GM21526 (cell line): ENCODE measurements around the gene ATP6AP1.

ENCODE experiments used
- ATAC-seq: cut with Tn5 transposase; IDR thresholded peaks from one replicate; pipeline ENCODE4 v1.9.1; 2021; ENCODE audit warnings: moderate library complexity; ENCODE audit not compliant: unreplicated experiment, low FRiP score

Gene ATP6AP1

DNA sequence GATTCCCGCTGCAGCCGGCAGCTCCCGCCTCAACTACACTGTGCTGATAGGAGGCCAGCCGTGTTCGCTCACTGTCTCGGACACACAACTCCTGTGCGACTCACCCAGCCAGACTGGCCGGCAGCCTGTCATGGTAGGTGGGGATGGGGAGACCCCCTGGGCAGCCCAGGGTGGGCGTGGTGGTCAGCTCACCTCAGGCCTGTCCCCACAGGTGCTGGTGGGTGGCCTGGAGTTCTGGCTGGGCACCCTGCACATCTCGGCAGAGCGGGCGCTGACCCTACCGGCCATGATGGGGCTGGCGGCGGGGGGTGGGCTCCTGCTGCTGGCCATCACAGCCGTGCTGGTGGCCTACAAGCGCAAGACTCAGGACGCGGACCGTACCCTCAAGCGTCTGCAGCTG lies 39.1 kb downstream of the ATP6AP1 start:
- ATAC-seq, result no peak

DNA sequence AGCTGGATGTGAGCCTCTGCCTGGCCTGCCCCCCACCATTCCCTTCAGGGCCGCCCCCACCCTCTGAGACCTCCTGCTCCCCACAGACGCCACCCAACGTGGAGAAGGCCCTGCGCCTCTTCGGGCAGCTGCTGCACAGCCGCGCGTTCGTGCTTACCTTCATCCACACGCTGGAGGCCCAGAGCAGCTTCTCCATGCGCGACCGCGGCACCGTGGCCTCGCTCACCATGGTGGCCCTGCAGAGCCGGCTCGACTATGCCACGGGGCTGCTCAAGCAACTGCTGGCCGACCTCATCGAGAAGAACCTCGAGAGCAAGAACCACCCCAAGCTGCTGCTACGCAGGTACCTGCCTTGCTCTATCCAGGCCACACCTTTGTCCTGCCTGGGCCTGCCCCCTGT lies 39.7 kb downstream of the ATP6AP1 start:
- ATAC-seq, result no peak

DNA sequence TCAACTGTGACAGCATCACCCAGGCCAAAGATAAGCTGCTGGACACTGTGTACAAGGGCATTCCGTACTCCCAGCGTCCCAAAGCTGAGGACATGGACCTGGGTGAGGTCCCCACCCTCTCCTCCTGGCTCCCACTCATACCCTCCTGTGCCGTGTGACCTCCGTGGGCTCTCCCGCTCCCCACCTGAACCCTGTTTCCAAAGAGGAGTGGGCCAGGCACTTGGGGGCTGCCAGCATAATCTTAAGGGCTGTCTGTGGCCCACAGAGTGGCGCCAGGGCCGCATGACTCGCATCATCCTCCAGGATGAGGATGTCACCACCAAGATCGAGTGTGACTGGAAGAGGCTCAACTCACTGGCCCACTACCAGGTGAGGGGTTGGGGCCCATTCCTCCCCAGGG lies 40.6 kb downstream of the ATP6AP1 start:
- no peak for ATAC-seq

DNA sequence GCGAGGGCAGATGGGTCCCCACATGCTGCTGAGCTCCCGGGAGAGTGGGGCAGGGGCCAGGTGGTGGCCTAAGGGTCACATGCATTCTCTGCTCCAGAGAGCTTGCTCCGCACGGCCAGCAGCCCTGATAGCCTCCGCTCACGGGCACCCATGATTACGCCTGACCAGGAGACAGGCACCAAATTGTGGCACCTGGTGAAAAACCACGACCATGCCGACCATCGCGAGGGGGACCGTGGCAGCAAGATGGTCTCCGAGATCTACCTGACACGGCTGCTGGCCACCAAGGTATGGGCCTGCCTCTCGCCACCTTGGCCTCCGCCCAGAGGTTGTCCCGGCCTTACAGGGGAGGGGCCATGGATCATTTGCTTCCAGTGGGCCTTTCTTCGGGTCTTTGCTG lies 41.4 kb downstream of the ATP6AP1 start:
- no peak for ATAC-seq

DNA sequence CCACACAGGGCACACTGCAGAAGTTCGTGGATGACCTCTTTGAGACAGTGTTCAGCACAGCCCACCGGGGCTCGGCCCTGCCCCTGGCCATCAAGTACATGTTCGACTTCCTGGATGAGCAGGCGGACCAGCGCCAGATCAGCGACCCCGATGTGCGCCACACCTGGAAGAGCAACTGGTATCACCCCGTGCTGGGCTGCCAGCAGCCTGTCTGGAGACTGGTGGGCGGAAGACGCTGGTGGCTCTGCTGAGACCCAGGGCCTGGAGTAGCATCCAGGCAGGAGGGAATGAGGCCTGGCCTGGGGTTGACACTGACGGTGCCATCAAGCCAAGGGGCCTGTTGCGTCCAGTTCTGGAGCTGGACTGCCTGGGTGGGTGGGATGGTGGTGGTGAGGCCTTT lies 42.0 kb downstream of the ATP6AP1 start:
- no peak for ATAC-seq

DNA sequence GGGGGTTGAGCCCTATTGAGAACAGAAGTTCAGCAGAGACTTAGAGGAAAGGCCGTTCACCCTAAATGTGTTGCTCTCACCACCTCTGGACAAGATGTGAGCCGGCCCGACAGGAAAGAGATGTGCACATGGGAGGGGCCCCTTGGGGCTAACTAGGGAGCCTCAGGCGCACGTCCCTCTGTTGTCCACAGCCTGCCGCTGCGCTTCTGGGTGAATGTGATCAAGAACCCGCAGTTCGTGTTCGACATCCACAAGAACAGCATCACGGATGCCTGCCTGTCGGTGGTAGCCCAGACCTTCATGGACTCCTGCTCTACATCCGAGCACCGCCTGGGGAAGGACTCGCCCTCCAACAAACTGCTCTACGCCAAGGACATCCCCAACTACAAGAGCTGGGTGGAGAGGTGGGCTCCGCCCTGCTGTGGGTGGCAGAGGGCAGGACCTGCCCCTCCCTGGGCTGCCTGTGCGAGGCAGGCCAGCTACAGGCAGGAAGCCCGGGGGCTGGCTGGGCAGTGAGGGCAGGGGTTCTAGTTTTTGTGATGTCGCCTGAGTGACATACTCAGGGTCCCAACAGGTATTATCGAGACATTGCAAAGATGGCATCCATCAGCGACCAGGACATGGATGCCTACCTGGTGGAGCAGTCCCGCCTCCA lies 42.6 kb downstream of the ATP6AP1 start:
- no peak for ATAC-seq

DNA sequence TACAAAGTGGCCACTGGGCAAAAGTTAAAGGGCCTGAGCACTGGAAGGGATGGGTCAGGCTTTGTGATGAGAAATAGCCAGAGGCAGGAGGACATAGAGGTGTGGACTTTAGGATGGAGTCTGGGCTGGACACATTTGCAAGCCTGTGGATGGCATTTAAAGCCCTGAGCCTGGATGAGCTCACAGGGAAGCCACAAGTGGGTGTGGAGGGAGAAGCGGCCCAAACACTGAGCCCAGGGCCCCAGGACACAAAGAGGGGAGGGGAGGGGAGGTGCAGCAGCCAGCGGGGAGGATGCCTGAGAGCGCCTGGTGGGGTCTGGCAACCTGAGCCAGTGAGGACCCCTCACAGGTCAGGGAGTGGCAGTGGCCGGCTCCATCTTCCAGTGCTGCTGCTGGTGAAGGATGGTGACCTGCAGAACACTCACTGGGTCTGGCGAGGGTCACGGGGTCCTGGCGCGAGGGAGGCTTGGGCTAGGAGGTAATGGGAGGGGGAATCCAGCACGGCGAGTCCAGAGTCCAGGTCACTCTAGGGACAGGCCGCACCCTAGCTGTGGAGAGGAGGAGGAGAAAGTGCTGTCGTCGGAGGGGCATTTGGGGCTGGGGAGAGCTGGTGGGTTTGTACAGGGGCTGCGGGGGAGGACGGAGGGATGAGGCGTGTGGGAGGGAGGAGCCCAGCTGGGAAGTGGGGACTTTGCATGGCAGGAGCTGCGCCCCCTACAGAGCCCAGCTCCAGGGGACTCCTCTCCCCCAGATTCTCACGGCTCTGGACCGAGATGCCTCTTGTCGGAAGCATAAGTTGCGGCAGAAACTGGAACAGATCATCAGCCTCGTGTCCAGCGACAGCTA lies 43.6 kb downstream of the ATP6AP1 start:
- ATAC-seq, result no peak

DNA sequence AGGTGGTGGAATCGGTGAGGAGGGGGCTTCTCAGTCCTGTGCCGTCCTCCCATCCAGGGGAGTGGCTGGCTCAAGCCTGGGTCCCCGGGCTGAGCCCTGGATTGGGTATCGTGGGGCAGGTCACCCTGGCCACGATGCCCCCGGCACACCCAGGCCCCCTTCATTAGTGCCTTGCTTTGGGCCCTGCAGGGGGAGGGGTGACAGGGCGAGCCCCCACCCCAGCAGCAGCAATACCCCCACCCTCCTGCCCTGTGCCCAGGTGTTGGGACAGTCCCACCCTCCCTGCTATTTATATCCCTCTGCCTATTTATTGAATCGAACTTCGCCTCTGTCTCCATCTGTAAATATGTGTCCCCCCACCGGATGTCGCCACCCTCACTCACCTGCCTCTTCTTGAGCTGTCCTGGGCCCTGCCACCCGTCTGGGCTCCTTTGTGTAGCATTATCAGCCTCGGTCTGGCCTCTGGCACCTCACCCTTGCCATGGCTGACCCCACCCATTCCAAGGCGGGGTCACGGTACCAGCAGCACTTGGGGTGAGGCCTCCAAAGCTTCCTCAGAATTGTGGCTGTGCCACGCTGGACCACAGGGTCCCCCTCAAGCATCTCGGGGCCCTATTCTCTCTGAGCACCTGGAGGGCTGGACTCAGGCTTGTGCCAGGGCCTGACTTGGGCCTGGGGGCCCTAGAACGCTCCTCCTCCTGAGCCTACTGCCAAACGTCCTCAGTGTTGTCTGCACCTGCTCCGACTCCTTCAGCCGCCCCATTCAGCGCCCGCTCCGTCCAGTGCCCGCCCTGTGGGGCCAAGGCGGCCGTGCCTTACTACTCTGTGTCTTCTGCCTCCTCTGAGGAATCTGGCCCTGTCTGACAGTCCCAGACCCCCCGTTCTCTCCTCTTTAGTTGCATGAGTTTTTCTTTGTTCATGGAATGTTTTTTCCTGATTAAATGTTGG lies 44.5 kb downstream of the ATP6AP1 start:
- ATAC-seq, result no peak

DNA sequence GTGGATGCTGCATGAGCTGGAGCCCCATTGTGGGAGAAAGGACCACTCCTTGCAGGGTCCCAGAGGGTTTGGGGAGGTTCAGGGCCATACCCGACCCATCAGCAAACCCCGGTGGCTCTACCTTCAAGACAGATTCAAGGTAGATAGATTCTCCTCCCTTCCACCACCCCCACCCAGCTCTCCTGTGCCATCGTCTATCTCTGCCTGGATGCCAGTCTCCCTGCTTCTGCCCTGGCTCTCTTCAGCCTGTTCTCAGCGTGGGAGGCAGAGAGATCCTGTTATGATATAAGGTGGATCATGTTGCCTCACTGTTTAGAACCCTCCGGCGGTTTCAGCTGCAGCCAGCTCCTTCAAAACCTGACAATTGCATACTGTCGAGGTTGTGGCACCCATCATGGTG lies 45.2 kb downstream of the ATP6AP1 start:
- no peak for ATAC-seq

DNA sequence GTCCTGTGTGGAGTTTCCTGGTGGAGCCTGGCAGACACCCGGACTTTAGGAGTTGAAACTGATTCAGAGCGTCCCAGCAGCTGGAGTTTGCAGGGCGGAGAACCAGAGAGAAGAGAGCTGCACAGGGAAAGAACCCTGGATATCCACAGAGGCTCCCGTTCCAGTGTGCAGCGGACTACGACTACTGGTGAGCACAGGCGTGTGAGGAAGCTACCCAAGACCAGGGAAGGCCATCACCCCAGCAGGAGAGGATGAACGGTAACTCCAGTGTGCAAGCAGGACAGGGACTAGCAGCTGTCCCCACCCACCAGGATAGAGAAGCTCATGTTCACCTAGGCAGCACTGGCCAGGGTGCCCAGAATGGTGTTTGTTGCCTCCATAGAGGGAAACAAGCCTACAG lies 48.3 kb downstream of the ATP6AP1 start:
- no peak for ATAC-seq

DNA sequence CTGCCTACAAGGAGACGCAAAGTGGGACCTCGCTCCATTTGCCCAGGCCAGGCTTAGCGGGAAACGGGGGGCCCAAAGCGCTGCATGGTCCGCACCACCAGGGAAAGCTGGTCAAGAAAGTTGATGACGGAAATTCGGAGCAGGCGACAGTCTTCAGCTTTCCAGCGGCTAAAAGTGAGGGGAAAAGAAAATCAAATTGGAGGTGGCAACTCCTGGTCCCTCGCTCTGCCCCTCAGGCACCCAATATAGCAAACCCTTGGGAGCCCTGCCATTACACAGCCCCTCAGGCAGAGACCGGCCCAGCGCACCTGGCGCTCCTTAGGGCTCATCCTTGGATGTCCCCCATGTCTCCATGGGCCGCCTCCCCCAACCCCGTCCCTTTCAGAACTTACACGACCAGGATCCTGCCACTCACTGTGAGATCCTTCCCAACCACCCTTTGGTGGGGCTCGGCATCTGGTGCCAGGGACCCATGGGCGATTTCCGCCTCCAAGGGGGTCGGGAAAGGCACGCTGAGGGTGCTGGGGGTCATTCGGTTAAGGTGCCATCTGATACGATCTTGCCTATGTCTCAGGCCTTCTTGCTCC lies 49.5 kb downstream of the ATP6AP1 start:
- ATAC-seq, result no peak

DNA sequence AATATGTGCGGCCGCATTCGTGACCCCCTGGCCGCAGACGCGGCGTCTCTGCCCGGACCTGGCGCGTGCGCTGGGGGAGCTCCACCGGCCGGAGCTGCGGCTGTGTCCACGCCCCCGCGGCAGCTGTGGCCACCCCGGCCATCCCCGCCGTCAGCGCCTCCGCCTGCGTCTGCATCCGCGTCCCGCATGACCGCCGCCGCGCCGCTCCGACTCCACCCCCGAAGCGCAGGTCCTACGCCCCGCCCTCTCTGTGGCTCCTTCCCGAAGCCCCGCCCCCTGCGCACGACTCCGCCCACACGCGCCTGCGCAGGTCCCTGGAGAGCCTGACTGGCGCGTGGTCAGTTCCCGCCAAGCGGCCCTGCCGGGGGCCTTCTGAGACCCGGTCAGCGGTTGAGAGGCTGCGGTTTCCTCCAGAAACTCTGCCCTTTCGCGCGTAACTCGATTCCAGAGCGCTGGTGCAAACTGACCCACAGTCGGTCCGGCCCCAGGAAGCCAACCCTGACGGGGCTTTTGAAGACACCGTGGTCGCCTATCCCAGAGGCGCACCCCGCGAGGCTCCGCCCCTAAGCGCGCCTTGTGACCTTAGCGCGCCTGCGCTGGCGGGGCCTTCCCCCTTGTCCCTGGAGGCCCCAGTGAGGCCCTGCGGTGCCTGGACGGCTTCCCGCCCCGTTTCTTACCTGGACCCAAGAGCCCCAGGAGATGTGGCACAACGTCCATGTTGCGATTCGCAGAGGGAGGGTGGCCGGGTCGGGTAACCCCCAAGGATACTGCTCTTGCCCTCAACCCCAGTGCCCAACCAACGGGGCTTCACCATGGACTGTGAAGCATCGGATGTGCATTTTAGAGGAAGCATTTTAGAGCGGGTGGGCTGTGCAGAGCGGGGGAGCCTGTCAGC lies 50.5 kb downstream of the ATP6AP1 start, which contains the start of gene LAGE3:
Gene LAGE3, minus strand, starts transcription at position 554 of the 895 bp plus-strand sequence. Its CDS starts 366 bp downstream, at position 188.
- ATAC-seq, result peak; percentile 78

DNA sequence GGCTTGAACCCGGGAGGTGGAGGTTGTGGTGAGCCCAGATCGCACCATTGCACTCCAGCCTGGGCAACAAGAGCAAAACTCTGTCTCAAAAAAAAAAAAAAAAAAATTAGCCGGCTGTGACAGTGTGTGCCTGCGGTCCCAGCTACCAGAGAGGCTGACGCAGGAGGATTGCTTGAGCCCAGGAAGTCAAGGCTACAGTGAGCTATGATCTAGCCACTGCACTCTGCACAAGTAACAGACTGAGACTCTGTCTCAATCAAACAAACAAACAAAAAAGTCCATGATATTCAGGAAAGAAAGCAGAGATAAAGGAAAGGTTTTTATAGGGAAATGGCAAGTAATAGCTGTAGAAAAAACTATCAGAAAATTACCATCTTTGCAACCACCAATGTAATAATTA lies 52.7 kb downstream of the ATP6AP1 start:
- ATAC-seq, result no peak

DNA sequence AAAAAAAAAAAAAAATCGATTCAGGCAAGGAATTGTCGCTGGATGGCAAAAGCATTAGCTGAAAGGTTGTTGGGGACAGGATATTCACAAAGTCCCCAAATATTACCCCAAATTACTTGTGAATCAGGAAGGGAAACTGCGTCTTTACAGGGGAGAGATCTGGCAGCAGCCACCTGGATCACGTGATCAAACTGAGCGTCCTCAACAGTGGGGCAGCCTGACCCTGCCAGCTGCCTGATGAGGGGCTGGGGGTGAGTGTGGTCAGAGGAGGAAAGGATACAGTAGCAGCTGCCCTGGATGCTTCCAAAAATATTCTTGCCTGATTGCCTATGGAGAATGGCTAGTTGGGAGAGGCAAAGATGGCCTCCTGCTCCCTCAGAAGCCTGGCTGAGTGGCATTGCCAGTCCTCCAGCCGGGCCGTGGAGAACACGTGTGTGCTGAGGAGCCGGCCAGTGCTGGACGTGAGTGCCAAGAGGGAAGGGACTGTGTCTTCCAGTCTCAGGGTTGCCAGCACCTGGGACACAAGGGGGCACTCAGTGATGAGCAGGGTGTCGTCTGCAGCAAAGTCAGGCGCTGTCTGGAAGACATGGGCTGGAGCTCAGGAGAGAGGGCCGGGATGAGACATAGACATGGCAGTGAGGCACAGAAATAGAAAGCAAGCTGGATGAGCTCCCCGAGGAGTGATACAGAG lies 53.6 kb downstream of the ATP6AP1 start:
- no peak for ATAC-seq

DNA sequence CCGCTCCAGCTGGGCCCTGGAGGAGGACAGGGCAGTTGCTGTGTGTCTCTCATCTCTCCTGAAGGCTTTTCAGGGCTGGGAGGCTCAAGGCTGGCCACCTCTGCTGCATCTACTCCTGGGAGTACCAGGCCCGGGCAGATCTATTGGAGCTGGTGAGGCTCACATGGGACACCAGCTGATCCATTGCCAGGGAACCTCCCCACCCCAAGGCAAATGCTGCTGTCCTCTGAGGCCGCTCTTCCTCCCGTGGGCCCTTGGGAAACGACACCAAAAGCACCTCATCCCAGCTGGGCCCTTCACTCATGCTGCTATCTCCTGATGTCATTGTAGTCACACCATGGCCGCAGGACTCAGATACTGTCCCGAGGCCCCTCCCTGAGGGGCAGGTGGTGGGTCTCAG lies 54.3 kb downstream of the ATP6AP1 start:
- ATAC-seq, result no peak

DNA sequence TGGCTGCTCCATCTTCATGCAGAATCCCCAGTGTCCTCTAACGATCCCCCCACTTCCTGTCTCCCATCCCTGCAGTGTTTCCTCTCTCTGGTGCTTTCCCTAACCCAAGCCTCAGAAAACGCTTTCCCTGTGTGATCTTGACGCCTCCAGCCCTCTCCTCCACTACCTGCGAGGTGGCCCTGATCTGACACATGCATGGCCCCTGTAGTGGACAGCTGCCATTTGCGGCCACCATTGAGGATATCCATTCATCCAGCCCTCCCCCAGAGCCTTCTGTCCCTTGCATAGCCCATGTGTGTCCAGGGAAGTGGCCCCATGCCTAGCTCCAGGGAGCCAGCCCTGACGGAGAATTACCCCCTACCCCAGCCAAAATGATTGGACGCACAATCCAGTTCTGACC lies 54.8 kb downstream of the ATP6AP1 start:
- ATAC-seq, result no peak

DNA sequence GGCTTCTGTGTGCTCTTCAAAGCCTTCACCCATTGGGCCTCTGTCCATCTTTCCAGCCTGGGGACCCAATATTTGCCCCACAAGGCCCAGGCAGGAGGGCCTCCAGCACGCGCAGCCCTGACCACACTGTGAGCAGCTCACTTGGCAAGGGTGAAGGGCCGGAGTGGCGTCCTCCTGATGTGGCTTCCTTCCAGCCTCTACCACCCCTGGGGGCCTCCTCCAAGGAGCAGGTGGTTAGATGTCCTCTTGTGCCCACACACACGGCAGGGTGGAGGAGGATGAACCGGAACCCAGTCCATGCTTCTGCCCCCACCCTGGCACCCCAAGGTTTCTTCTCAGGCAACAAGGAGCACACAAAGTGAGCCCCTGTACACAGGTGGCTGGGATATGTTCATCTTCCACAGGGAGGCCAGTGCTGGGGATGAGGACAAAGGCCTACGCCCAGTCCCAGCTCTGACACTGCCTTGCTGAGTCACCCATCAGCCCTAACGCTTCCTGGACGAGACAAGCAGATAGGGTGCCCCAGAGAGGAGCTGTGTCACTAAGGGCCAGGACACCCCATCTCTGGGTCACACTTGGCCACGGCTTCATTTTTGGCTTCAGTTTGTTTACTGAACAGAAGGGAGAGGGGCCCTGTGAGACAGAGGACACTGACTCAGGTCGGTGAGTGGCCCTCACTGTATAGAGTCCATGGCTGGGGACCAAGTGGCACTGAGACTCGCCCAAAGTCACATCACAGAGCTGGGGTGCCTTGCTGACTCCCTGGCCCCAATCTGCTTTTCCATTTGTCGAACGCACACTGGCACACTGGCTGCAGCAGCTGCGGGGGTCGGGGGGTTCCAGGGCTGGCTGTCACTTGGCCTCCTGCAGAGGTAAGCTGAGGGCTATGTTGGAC lies 56.0 kb downstream of the ATP6AP1 start:
- no peak for ATAC-seq
